ENCODE results near the gene UBE2O. TPM values are rescaled to one million over a fixed set of nuclear protein-coding genes. Genes with fewer than 3 reads are reported as not detected.

The UBE2O gene
- total RNA-seq, 1 experiment from 2014 or later, result 57.4 TPM

DNA sequence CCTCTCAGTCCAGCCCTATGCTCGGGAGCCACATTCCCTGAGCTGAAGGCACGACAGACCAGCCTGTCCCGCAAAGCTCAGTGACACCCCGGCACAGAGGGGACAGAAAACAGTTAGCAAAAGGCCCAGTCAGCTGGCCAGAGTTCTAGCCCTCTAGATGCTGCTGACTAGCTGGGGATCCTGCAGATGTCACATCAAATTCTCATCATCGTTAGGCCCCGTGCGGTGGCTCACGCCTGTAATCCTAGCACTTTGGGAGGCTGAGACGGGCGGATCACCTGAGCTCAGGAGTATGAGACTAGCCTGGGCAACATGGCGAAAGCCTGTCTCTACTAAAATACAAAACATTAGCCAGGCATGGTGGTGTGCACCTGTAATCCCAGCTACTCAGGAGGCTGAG lies 17.2 kb downstream of the UBE2O start:
- no peak for TF ChIP-seq EZH2 (IDR thresholded peaks at IDR 0.05; ENCODE audit: borderline replicate concordance, low read depth, low read length, poor library complexity, severe bottlenecking)
- no peak for TF ChIP-seq CTCF (conservative IDR thresholded peaks at IDR 0.05; ENCODE audit: low read depth, low read length)
- Histone ChIP-seq H3K27me3 (replicated peaks; ENCODE audit: insufficient read depth, low read depth, low read length, poor library complexity) (no peaks in the 10 kb centered on the region), H3K9me3 (ENCODE audit: low read depth, low read length, poor library complexity, severe bottlenecking) (no peaks in the 10 kb centered on the region), H3K36me3 (ENCODE audit: insufficient read depth, low read length, poor library complexity, severe bottlenecking) (no peaks in the 10 kb centered on the region), H3K27ac (ENCODE audit: low read depth, low read length, poor library complexity, severe bottlenecking) (no peak overlapping the region), H3K4me3 (ENCODE audit: low read depth, low read length, poor library complexity, severe bottlenecking) (no peak overlapping the region), H3K4me1 (ENCODE audit: insufficient read depth, low read length, poor library complexity, severe bottlenecking) (no peaks in the 10 kb centered on the region)
- ChIA-PET CTCF (no interaction called here), POLR2A (ENCODE audit: low non-redundant PET) (no interaction called here)
- DNase-seq (ENCODE audit: low spot score), result no peak
- intact Hi-C loops (cut with micrococcal nuclease; ENCODE audit: unreplicated experiment), result no loop called here
- no TSS peak for BruUV-seq (replicated peaks)

DNA sequence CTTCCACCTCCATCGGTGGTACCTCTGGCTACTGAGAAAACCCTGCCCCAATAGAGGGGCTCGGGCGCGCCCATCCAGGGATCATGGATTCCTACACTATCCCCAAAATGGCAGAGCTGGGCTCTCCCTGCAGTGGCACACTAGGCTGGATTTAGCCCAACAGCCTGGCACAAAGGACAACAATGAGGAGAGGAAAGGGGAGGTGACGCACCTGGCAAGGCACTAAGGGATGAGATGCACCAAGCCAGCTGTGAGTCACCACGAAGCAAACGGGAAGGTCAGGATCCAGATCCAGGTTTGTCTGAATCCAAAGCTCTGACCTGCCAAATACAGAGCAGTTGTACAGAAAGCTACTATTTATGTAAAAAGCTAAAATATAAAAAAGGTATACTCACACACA lies 18.1 kb downstream of the UBE2O start:
- TF ChIP-seq EZH2 (IDR thresholded peaks at IDR 0.05; ENCODE audit: borderline replicate concordance, low read depth, low read length, poor library complexity, severe bottlenecking) (no peak), CTCF (conservative IDR thresholded peaks at IDR 0.05; ENCODE audit: low read depth, low read length) (no peak)

GRCh38 chr17:76433693-76434092 lies 19.3 kb downstream of the UBE2O start:
- Histone ChIP-seq H3K27me3 (replicated peaks; ENCODE audit: insufficient read depth, low read depth, low read length, poor library complexity) (no peaks in the 10 kb centered on the region), H3K4me1 (ENCODE audit: insufficient read depth, low read length, poor library complexity, severe bottlenecking) (no peaks in the 10 kb centered on the region), H3K36me3 (ENCODE audit: insufficient read depth, low read length, poor library complexity, severe bottlenecking) (no peaks in the 10 kb centered on the region), H3K4me3 (ENCODE audit: low read depth, low read length, poor library complexity, severe bottlenecking) (no peak overlapping the region), H3K9me3 (ENCODE audit: low read depth, low read length, poor library complexity, severe bottlenecking) (no peaks in the 10 kb centered on the region), H3K27ac (ENCODE audit: low read depth, low read length, poor library complexity, severe bottlenecking) (no peak overlapping the region)
- CTCF ChIA-PET, result no interaction called here
- POLR2A ChIA-PET (ENCODE audit: low non-redundant PET), result no interaction called here
- no TSS peak for BruUV-seq (replicated peaks)
- TF ChIP-seq CTCF (conservative IDR thresholded peaks at IDR 0.05; ENCODE audit: low read depth, low read length), result no peak
- TF ChIP-seq EZH2 (IDR thresholded peaks at IDR 0.05; ENCODE audit: borderline replicate concordance, low read depth, low read length, poor library complexity, severe bottlenecking), result no peak
- intact Hi-C loops (cut with micrococcal nuclease; ENCODE audit: unreplicated experiment), result no loop called here
- DNase-seq (ENCODE audit: low spot score), result no peak

More for the DNA sequence above, 18.1 kb downstream of the UBE2O start:
- DNase-seq (ENCODE audit: low spot score), result no peak
- Histone ChIP-seq H3K4me3 (ENCODE audit: low read depth, low read length, poor library complexity, severe bottlenecking) (no peak overlapping the region), H3K36me3 (ENCODE audit: insufficient read depth, low read length, poor library complexity, severe bottlenecking) (no peaks in the 10 kb centered on the region), H3K27me3 (replicated peaks; ENCODE audit: insufficient read depth, low read depth, low read length, poor library complexity) (no peaks in the 10 kb centered on the region), H3K9me3 (ENCODE audit: low read depth, low read length, poor library complexity, severe bottlenecking) (no peaks in the 10 kb centered on the region), H3K27ac (ENCODE audit: low read depth, low read length, poor library complexity, severe bottlenecking) (no peak overlapping the region), H3K4me1 (ENCODE audit: insufficient read depth, low read length, poor library complexity, severe bottlenecking) (no peaks in the 10 kb centered on the region)
- POLR2A ChIA-PET (ENCODE audit: low non-redundant PET), result no interaction called here
- BruUV-seq (replicated peaks), result no TSS peak
- intact Hi-C loops (cut with micrococcal nuclease; ENCODE audit: unreplicated experiment), result no loop called here
- CTCF ChIA-PET, result interaction anchor here (0.6 kb wide), 1 partner anchor 54 kb away, joined by 3 read pairs; no protein-coding TSS in a partner anchor
